Activated gamma-delta T cell treated with Interleukin-2 at 50 U/mL for 16 hours (primary cell): ENCODE measurements around the gene MEF2C.
A peak's percentile ranks its signal among the peaks of the same experiment; 100 is the strongest.

ENCODE experiments used
- DNase-seq: peaks from one replicate; pipeline ENCODE4 v3.0.0-alpha.2; 2020

Gene MEF2C

DNA sequence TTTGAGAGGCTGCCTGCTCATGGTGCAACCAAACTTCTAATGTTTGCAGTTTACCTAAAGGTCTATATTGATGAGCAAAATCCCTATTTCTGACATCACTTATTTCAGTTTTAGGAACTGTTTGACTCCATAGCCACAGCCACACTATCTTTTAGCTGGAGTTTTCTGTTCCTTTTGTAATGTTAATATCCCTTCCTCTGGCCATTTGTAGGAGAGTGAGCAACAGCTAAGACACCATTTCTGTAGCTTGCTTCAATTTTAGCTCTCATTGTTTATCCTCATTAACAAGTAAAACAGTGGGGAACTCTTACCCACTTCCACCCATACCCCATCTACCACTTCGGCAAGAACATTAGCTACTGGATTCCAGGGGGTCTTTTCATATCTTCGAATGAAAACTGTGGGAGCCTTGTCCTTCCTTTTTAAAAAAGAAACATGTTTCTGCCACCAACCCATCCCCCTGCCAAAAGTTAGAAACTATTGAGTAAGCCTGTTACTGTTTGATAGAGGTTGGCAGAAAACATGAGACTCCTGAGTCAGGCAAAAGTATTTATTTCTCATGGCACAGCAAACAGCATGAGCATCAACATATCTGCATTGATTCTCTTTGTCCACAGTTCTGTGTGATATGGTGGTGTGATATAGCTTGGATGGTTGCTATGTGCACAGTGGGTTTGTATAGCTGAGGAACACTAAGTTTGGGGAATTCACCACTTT is 174.1 kb downstream of the MEF2C start:
- DNase-seq = no peak

DNA sequence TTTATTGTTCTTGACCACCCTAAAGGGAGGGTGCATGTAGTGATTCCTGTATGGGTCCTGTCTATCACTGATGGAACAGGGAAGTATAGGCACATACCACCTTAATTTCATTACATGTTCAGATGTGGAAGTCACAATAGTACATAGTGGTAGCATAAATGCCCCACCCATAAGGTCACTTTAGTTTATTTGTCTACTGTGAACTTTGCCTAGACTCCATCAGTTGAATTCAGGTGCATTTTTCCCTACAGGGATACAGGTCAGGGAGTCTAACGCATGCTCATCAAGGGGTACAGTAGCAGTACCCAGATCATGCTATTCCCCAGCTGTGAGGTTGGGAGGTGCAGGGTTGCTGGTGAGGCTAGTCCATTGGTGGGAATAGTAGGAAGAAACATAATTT is 175.0 kb downstream of the MEF2C start:
- no peak for DNase-seq

DNA sequence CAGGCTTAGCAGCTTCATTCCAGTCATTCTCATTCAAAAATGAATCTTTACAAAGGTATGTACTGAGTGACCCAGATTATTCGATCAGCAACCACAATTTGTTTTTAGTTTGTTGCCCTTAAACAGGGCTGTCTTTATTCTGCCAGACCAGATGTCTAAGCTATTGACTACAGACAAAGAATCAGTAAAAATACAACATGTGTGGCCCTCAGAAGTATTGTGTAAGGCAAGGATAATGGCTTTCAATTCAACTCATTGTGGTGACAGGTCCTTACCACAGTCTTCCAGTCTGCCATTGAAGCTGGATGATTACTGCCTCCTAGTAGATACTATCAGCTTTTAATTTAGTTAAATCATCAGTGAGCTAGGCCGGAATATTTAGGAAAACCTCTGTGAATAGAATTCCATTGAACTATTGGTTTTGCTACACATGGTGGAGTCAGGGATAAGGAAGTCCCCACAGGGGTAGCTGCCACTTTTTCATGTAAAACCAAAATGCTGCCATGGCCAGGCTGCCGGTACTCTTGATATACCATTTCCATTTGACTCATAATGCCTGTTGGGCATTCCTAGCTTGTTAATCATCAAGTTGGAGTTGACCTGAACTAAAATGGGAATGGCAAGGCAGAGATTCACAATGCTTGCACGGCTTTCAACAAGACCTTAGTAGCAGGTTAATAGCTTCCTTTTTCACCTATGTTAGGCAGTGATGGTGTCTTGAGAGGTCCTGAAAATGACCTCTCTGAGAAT is 175.6 kb downstream of the MEF2C start:
- no peak for DNase-seq

GRCh38 chr5:88702332-88702731 is 180.7 kb downstream of the MEF2C start:
- DNase-seq = no peak

DNA sequence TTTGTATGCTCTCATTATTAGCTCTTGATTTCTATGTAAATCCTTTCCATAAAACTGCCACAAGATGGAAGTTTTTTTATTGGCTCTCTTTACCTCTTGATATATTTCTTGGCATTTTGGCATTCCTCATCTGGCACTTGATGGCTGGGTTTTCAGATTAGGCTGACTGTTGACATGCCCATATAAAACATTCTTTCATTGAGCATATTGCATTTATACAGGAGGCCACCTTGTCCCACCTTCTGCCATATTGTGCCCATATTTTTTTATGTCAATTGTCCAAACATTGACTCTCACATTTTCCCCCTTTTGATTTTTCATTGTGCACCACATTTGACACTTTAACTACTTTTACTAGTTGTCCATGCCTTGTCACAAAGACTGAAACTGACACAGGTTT is 182.9 kb downstream of the MEF2C start:
- DNase-seq = no peak

- DNase-seq = no peak
These were observed 184.7 kb downstream of the MEF2C start for GRCh38 chr5:88698290-88698689.

DNA sequence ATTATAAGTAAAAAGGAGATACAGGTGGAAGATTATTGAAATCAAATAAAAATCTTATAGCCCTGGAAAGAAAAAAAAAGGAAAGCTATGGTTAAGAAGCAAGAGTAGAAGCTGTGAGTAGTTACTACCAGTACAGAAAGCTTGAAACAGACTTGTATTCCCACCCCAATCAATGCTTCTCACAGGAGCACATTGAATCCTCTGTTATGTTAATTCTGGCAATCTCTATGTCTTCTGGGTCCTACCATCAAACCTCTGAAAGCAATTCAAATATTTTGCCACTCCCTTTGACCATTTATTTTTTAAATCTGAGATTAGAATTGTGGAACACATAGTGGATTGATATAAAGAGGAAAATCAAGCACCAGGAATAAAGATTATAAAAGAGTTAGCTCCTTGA is 186.5 kb downstream of the MEF2C start:
- DNase-seq = no peak

- no peak for DNase-seq
These were observed 187.1 kb downstream of the MEF2C start for GRCh38 chr5:88695931-88696330.

GRCh38 chr5:88695232-88695631 is 187.8 kb downstream of the MEF2C start:
- no peak for DNase-seq

- no peak for DNase-seq
These were observed 188.8 kb downstream of the MEF2C start for GRCh38 chr5:88694023-88694679.

DNA sequence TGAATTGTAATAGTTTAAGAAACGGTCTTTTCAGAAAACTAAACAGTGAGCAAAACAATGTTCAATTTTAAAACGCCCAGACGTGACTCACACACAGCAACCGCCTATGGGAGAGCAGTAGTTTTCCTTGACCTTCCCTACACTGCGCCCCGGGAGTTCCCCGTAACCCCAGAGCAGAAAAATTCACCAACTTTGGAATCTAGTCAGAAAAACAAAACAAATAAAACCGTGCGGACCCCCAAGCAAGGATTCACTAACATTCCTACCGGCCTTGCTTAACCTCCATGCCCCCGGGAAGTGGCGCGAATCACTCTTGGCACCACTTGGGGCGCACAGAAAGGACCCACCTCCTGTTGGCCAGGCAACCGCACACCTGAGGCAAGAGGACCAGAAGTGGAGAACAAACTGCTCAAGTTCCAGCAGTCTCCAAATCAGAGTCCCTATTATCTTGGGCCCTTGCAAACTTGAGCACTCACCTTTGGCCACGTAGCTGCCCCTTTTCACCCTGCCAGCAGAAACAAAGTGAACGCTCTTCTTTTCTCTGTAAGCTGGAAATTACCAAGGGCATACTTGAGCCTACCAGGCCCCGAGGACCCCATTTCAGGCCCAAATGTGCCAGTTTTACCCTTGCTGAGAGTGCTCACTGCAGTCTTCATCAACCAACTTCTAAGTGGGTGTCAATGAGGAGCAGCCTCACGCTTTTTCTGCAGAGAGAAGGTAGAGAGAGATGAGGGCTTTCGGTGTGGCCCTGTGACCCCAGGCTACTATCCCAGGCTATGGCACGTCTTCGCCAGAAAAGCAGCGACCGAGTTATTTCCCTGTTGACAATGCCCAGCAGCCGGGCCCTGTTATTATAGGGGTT is 189.7 kb downstream of the MEF2C start:
- DNase-seq = no peak

DNA sequence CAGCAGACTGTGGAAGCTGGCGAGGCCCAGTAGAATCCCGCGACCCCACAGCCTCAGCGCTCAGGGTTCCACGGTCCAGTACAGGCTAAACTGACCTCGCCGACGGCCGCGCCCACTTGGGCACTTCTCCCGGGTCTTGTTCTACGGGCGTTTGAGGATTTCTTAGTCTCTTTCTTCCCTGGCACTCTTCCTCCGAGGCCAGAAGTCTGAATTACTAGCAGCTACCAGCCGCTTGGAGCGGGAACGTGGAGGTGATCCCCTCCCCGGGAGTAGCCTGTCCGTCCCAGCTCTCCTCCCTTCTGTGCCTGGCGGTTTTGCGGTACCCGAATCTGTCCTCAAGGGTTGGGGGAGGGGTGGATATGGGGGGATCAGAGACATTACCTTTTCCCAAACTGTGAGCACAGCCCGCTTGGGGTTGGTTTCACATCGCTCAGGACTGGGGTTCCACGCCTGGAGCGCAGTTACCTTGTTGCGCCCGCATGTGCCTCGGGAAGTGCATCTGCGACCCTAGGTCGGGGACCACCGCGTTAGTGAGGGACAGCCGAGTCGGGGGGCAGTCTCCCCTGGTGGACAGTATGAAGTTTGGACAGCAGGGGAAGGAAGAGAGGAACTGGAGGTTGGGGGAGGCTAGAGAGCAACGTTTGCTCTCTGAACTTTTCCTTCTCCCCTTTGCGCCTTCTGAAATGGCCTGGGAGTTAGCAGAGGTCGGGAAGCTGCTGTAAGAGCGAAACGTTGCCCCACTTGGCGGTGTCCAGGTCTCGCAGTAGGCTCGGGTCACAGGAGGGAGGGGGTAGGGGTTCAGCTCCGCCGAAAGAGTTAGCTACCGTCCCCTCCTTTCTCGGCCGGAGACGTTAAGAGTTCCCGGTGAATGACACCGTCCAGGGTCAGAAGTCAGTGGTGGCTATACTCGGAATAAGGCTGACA is 190.8 kb downstream of the MEF2C start:
- no peak for DNase-seq

GRCh38 chr5:88691230-88691582 is 191.8 kb downstream of the MEF2C start:
- no peak for DNase-seq

GRCh38 chr5:88690409-88691229 is 192.4 kb downstream of the MEF2C start:
- peak; percentile 48 for DNase-seq

DNA sequence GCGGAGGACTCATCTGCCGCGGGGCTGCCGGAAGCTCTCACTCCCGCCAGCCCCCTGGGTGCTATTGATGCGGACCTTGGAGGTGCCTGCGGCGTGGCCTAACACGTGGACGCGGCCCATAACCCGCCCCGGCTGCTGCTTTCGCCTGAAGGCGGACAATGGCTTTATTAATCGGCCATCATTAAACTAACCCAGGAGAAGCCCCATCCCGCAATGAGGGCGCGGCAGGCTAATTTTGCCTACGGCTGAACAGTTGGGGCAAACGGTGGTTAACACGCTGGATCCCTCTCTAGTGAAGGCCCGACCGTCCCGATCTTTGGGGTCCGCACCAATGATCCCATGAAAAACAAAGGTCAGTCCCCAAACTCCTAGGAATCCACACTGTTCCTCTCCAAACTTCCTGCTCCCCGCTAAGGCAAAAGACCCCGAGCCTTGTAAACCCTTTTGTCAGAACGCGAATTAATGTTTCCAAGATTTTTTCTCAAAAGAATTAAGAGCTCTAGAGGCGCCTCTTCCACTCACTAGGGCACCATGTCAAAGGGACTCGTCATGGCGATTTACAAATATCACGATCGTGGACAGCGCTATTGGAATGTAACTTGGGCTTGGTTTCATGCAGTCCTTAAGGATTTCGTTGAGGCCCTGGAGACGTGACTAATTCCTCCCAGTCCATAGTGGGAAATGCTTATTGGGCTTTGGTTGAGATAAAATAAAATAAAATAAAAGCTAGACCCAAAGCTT is 193.1 kb downstream of the MEF2C start:
- no peak for DNase-seq

- no peak for DNase-seq
These were observed 193.9 kb downstream of the MEF2C start for GRCh38 chr5:88688984-88689667.

- no peak for DNase-seq
These were observed 194.6 kb downstream of the MEF2C start for GRCh38 chr5:88688156-88688983.

DNA sequence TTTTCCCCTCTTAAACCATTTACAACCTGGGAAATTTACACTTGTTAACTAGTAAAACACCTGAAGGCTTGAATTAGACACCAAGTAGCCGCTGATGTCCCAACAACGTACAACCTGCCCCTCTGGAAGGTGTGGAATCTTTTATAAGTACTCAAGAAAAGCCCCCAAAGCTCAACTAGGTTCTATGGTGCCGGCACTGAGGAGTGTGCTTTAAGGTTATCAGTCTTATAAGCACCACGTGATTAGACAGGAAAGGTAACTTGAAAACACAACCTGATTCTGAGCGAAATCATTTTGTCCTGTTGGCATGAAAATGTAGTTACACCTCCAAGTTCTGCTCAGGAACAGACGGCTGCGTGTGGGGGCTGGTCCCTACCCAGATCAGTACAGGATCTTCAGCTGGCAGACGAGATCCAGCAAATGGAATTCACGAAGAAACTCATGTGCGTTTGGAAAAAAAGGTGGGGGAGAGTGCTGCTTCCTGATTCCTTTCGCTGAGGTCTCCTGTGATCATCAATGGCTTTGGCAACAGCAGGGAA is 195.5 kb downstream of the MEF2C start:
- DNase-seq = no peak

GRCh38 chr5:88686726-88687125 is 196.3 kb downstream of the MEF2C start:
- no peak for DNase-seq
